OCI-M2 (cell line): ENCODE results near the gene ATMIN.

Experiments used
- DNase-seq: peaks from one replicate; lab custom pipeline; 2025; ENCODE audit not compliant: unreplicated experiment; lab: John Stamatoyannopoulos, UW

Gene ATMIN

GRCh38 chr16:81006211-81006812 lies 29.3 kb upstream of the ATMIN start:
- DNase-seq = no peak

- peak; percentile 52 for DNase-seq
Observed at GRCh38 chr16:81006813-81007695, 28.6 kb upstream of the ATMIN start, which contains the start of the genes CENPN and CMC2. Gene CENPN, plus strand, starts transcription at chr16:81007214. Its CDS starts 4,726 bp downstream, at chr16:81011940. Gene CMC2, minus strand, starts transcription at chr16:81006885. Its CDS starts 9,491 bp downstream, at chr16:80997394.

- no peak for DNase-seq
Observed at GRCh38 chr16:81008505-81008789, 27.2 kb upstream of the ATMIN start.

- DNase-seq = no peak
Observed at GRCh38 chr16:81012974-81013373, 22.7 kb upstream of the ATMIN start.

- no peak for DNase-seq
Observed at GRCh38 chr16:81014672-81015071, 21.0 kb upstream of the ATMIN start.

GRCh38 chr16:81018496-81018895 lies 17.1 kb upstream of the ATMIN start:
- DNase-seq = no peak

- no peak for DNase-seq
Observed at GRCh38 chr16:81026429-81026828, 9.2 kb upstream of the ATMIN start.

- DNase-seq = no peak
Observed at GRCh38 chr16:81029930-81030604, 5.6 kb upstream of the ATMIN start.

- no peak for DNase-seq
Observed at GRCh38 chr16:81035975-81036750, 521 bp downstream of the ATMIN start.

GRCh38 chr16:81036751-81037350 lies 1.2 kb downstream of the ATMIN start:
- no peak for DNase-seq

GRCh38 chr16:81040131-81040530 lies 4.5 kb downstream of the ATMIN start:
- no peak for DNase-seq

- DNase-seq = no peak
Observed at GRCh38 chr16:81040842-81041241, 5.2 kb downstream of the ATMIN start.

- no peak for DNase-seq
Observed at GRCh38 chr16:81041696-81042095, 6.1 kb downstream of the ATMIN start.

- no peak for DNase-seq
Observed at GRCh38 chr16:81042821-81043220, 7.2 kb downstream of the ATMIN start.

- no peak for DNase-seq
Observed at GRCh38 chr16:81053761-81054160, 18.1 kb downstream of the ATMIN start.

- no peak for DNase-seq
Observed at GRCh38 chr16:81060576-81061306, 25.1 kb downstream of the ATMIN start.

- no peak for DNase-seq
Observed at GRCh38 chr16:81061307-81061640, 25.6 kb downstream of the ATMIN start.

GRCh38 chr16:81061871-81062608 lies 26.4 kb downstream of the ATMIN start:
- DNase-seq = no peak

- no peak for DNase-seq
Observed at GRCh38 chr16:81066681-81067080, 31.0 kb downstream of the ATMIN start.

- DNase-seq = no peak
Observed at GRCh38 chr16:81067166-81067565, 31.5 kb downstream of the ATMIN start.
